Chondrocyte (in vitro differentiated cells): ENCODE results near the gene ZNF408. TPM values are rescaled to one million over a fixed set of nuclear protein-coding genes. Genes with fewer than 3 reads are reported as not detected.

Source experiments
- DNase-seq: peaks from one replicate; pipeline ENCODE4 v3.0.0; 2021; ENCODE audit warnings: mixed read lengths, low spot score
- H3K27ac Mint-ChIP-seq: one replicate; pipeline ENCODE4 v1.8.0; 2021; ENCODE audit warnings: mild to moderate bottlenecking, moderate library complexity, mixed read lengths; ENCODE audit not compliant: unreplicated experiment
- H3K27me3 Mint-ChIP-seq: 2 replicates; pipeline ENCODE4 v1.8.0; 2021; ENCODE audit warnings: low read depth, mixed read lengths
- H3K36me3 Mint-ChIP-seq: 2 replicates; pipeline ENCODE4 v1.8.0; 2021; ENCODE audit warnings: low read depth, mixed read lengths
- H3K4me1 Mint-ChIP-seq: 2 replicates; pipeline ENCODE4 v1.8.0; 2021; ENCODE audit warnings: low read depth, mild to moderate bottlenecking, mixed read lengths
- H3K4me3 Mint-ChIP-seq: one replicate; pipeline ENCODE4 v1.8.0; 2021; ENCODE audit warnings: mild to moderate bottlenecking, moderate library complexity, mixed read lengths; ENCODE audit not compliant: unreplicated experiment
- H3K9me3 Mint-ChIP-seq: 2 replicates; pipeline ENCODE4 v1.8.0; 2021; ENCODE audit warnings: low read depth, mixed read lengths
- CTCF ChIP-seq: fragments of 200-600 bp; sonication (generic); IDR thresholded peaks from 2 replicates; pipeline ENCODE4 v1.5.0; 2021; ENCODE audit warnings: antibody characterized with exemption, mild to moderate bottlenecking, moderate library complexity
- microRNA-seq: library from miRNA; unstranded; fragments of <30 nt; microRNA quantifications from one replicate; pipeline ENCODE4 v1.2.0, GENCODE V29; 2020; ENCODE audit warnings: borderline number of aligned reads
- total RNA-seq: library from RNA; stranded (reverse); gene quantifications from 3 replicates; pipeline ENCODE4 v1.2.1, GENCODE V29; 2021

Gene ZNF408
- total RNA-seq, 1 donor from 2014 or later = 15.5 TPM

GRCh38 chr11:46743043-46743442 is 42.2 kb downstream of the ZNF408 start:
- H3K4me1 Mint-ChIP-seq = peaks cover 26% of the 10 kb centered on the region
- peak overlapping the region; percentile 65 for H3K27ac Mint-ChIP-seq
- no peaks in the 10 kb centered on the region for H3K9me3 Mint-ChIP-seq
- no peaks in the 10 kb centered on the region for H3K27me3 Mint-ChIP-seq
- H3K36me3 Mint-ChIP-seq = peaks cover 32% of the 10 kb centered on the region
- no peak for TF ChIP-seq CTCF
- DNase-seq = no peak
- no peak overlapping the region for H3K4me3 Mint-ChIP-seq

GRCh38 chr11:46743693-46744339 is 43.0 kb downstream of the ZNF408 start:
- peaks cover 34% of the 10 kb centered on the region for H3K36me3 Mint-ChIP-seq
- peak overlapping the region; percentile 49 for H3K27ac Mint-ChIP-seq
- peaks cover 26% of the 10 kb centered on the region for H3K4me1 Mint-ChIP-seq

GRCh38 chr11:46745328-46745727 is 44.5 kb downstream of the ZNF408 start:
- H3K27me3 Mint-ChIP-seq = no peaks in the 10 kb centered on the region
- no peak overlapping the region for H3K27ac Mint-ChIP-seq
- peaks cover 37% of the 10 kb centered on the region for H3K36me3 Mint-ChIP-seq
- H3K4me1 Mint-ChIP-seq = peaks cover 26% of the 10 kb centered on the region
- H3K4me3 Mint-ChIP-seq = no peak overlapping the region
- no peak for TF ChIP-seq CTCF
- DNase-seq = no peak
- no peaks in the 10 kb centered on the region for H3K9me3 Mint-ChIP-seq

More at GRCh38 chr11:46743693-46744339, 43.0 kb downstream of the ZNF408 start:
- DNase-seq = peak; percentile 17
- Mint-ChIP-seq H3K9me3 (no peaks in the 10 kb centered on the region), H3K4me3 (no peak overlapping the region), H3K27me3 (no peaks in the 10 kb centered on the region)
- TF ChIP-seq CTCF = no peak

GRCh38 chr11:46745995-46746394 is 45.2 kb downstream of the ZNF408 start:
- Mint-ChIP-seq H3K9me3 (no peaks in the 10 kb centered on the region), H3K36me3 (peaks cover 42% of the 10 kb centered on the region), H3K27me3 (no peaks in the 10 kb centered on the region), H3K4me1 (peaks cover 26% of the 10 kb centered on the region), H3K4me3 (no peak overlapping the region), H3K27ac (no peak overlapping the region)
- no peak for DNase-seq
- no peak for TF ChIP-seq CTCF

GRCh38 chr11:46747150-46747549 is 46.3 kb downstream of the ZNF408 start:
- peak; percentile 27 for DNase-seq
- TF ChIP-seq CTCF = no peak
- peaks cover 18% of the 10 kb centered on the region for H3K4me1 Mint-ChIP-seq
- peaks cover 42% of the 10 kb centered on the region for H3K36me3 Mint-ChIP-seq
- no peak overlapping the region for H3K27ac Mint-ChIP-seq
- H3K4me3 Mint-ChIP-seq = no peak overlapping the region
- H3K9me3 Mint-ChIP-seq = no peaks in the 10 kb centered on the region
- no peaks in the 10 kb centered on the region for H3K27me3 Mint-ChIP-seq

Small RNA genes within 50 kb of the gene (microRNA-seq; reads per million reads assigned to microRNA genes)
- not detected for gene MIR5582

Other genes with a start within 250 kb of the ZNF408 start
- 21.5 to 25.1 TPM (median 24.9 TPM) in 3 replicates for gene AMBRA1, start 107.0 kb upstream of the ZNF408 start, total RNA-seq
- 4.3 to 7.3 TPM (median 5.3 TPM) in 3 replicates for gene HARBI1, start 83.8 kb upstream of the ZNF408 start, total RNA-seq
- 60.6 to 76.0 TPM (median 67.1 TPM) in 3 replicates for gene ATG13, start 83.5 kb upstream of the ZNF408 start, total RNA-seq
- gene ARHGAP1, start 412 bp upstream of the ZNF408 start, total RNA-seq = 109 to 163 TPM (median 155 TPM) in 3 replicates
- gene F2, start 18.2 kb downstream of the ZNF408 start, total RNA-seq = 0.25 TPM in 1 of 3 replicates, not detected in the others
- gene CKAP5, start 145.2 kb downstream of the ZNF408 start, total RNA-seq = 94.3 to 99.8 TPM (median 94.5 TPM) in 3 replicates
- gene LRP4, start 217.5 kb downstream of the ZNF408 start, total RNA-seq = 7.0 to 14.8 TPM (median 7.1 TPM) in 3 replicates
- gene CSTPP1, start 235.7 kb downstream of the ZNF408 start, total RNA-seq = 19.6 to 37.7 TPM (median 23.3 TPM) in 3 replicates